HG03066 (cell line): ENCODE measurements around the gene CAMK1D.
"Not testable (repeated sequence)": the region's sequence is repeated elsewhere in the genome, so short reads cannot be mapped to it uniquely, and the experiment has no call there.

Experiments
- ATAC-seq: cut with Tn5 transposase; IDR thresholded peaks from one replicate; pipeline ENCODE4 v1.9.1; 2021; ENCODE audit warnings: low read depth; ENCODE audit not compliant: unreplicated experiment

The CAMK1D gene

GRCh38 chr10:12707461-12708185 lies 358.3 kb downstream of the CAMK1D start:
- no peak for ATAC-seq

- no peak for ATAC-seq
Observed at GRCh38 chr10:12709000-12709401, 359.7 kb downstream of the CAMK1D start.

- no peak for ATAC-seq
Observed at GRCh38 chr10:12709521-12709963, 360.2 kb downstream of the CAMK1D start.

GRCh38 chr10:12710157-12710556 lies 360.8 kb downstream of the CAMK1D start:
- no peak for ATAC-seq

GRCh38 chr10:12710594-12711349 lies 361.4 kb downstream of the CAMK1D start:
- no peak for ATAC-seq

- ATAC-seq, result no peak
Observed at GRCh38 chr10:12711350-12711708, 362.0 kb downstream of the CAMK1D start.

DNA sequence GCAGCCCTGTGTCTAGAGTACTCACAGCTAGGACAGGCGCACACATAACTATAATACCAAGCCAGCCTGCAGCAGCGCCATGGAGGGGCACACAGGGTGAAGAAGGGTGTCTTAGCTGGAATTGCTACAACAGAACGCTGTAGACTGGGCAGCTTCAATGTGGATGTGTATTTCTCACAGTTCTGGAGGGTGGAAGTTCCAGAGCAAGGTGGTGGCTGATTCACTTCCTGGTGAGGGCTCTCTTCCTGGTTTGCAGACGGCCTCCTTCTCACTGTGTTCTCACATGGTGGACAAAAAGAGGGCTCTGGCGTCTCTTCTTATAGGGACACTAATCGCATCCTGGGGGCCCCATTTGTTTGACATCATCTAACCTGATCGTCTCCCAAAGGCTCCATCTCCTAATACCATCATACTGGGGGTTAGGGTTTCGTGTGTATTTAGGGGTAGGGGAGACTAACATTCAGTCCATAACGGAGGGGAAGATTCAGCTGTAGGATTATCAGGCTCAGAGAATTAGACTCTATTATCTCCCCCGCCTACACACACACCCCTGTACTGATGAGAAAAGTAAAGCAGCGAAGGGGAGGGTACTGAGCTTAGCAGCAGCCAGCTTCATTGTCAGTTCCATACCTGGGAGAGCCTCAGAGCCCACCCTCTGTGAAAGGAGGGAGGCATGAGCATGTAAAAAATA lies 363.1 kb downstream of the CAMK1D start:
- ATAC-seq, result no peak

DNA sequence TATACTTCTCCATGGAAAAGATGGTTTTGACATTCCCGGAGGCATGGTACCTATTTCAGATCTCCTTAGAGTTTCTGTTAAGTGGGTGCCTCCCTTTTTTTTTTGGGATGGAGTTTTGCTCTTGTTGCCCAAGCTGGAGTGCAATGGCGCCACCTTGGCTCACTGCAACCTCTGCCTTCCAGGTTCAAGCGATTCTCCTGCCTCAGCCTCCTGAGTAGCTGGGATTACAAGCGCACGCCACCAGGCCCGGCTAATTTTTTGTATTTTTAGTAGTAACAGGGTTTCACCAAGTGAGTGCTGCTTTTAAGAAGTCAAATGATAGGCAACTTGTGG lies 363.6 kb downstream of the CAMK1D start:
- not testable (repeated sequence) for ATAC-seq

- ATAC-seq, result no peak
Observed at GRCh38 chr10:12716042-12716441, 366.7 kb downstream of the CAMK1D start.

DNA sequence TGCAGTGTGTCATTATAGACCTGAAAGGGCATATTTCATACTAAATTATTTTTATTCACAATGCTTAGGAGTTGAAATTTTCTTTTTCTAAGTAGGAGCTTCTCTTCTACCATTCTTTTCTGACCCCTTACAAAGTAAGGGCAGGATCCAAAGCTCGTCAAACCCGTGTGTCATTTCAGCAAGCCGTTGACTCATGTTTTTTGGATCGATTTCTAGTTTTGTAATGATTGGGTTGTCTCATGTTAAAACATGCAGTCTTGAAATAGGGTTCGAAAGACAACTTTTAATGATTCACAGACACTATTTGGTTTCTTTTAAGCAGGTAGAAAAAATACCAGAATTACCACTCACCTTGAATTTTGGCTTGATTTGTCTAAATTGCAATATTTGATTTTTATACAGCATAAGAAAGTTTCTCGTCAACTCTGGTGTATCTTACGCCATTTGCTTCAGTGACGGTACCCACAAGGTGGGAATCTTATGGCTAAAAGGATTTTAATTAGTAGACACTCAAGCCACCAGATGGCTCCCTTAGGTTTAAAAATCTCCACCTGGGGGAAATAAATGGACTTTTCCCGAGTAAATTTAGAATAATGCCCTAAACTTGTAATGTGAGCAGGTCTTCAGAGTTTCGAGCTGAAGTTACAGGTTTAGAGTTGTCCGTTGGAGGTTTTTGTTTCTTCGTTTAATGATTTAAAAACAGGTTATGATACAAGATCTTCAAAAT lies 368.8 kb downstream of the CAMK1D start:
- no peak for ATAC-seq

GRCh38 chr10:12719365-12719764 lies 370.0 kb downstream of the CAMK1D start:
- ATAC-seq, result no peak

DNA sequence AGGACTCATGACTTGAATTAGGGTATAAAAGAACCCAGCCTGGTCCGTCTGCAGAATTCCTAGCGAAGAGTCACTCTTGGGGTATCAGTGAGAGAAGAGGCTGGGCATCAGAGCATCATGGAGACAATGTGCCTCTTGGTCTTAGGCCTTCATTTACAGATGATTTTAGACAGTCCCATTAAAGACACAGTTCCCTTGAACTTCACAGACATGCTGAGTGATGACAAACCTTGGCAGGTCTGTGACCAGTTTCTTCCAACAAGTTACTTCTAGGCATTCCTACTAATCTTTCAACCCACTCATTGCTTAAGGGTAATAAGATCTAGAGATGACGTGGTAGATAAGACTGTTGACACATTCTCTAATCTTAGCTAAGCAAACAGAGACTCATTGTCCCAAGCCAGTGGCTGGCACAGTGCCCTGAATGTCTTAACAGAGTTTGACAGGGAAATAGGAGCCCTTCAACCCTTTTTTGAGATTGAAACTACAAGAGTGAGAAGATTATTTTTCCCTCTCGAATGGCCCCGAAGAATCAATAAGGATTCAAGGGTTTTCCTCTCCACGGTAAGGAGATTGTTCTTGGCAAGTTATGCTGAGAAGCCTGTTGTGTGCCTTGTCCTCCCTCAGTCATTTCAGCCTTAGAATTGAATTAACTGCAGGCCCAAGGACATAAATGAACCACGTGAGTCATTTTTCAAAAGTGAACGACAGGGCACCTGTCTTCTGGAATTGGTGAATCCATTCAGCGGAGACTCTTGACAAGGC lies 371.1 kb downstream of the CAMK1D start:
- no peak for ATAC-seq

GRCh38 chr10:12721334-12721733 lies 372.0 kb downstream of the CAMK1D start:
- ATAC-seq, result no peak

DNA sequence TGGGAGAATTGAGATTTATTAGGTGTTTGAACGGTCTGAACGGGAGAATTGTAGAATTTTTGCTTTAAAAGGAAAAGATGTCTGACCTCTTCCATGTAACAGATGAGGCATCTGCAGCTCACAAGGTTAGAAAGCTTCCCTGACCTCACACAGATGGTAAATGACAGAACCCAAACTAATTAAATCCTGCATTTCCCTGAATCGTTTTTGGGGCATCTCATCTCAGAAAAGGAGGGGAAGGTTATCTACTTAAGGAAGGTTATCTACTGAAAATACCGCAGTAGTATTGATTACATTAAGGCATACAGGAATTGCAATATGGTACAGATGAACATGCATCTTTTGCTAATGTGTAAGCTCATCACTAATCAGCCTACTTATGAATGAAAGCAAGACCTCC lies 373.9 kb downstream of the CAMK1D start:
- ATAC-seq, result no peak

- ATAC-seq, result no peak
Observed at GRCh38 chr10:12724807-12725579, 375.6 kb downstream of the CAMK1D start.

GRCh38 chr10:12725580-12725888 lies 376.2 kb downstream of the CAMK1D start:
- ATAC-seq, result not testable (repeated sequence)

DNA sequence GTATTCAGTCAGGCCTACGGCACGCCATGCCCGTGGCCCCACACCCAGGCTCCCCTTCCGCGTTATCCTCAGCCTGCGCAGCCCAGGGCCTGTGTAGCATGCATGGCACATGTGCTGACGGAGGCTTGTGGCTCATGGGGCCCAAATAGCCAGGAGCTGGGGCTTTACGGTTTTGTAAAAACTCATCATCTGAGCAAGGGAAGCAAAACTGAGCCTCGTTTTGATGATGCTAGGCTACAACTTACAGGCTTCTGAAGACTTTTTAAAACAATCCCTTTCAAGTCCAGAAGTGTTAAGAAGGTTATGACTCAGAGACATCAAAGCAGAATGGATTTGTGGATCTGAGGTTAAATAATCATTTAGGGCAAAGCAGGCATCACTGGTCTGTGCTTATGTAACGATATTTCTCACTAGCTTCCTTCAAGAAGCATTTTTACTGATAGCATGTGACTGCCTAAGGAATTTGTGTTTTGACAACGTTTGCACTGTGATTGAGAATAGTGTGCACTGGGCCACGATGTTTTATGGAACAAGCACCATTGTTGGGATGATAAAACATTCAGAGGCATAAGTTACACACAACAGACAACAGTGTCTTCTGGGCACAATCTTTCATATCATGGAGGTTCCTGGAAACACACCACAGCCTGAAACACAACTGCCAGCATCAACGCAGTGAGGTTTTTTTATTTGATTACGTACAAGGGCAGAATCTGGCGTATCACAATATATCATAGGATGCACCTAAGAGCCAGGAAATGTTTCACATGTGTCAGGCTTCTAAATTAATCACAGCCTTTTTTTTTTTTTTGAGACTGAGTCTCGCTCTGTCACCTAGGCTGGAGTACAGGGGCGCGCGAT lies 377.9 kb downstream of the CAMK1D start:
- ATAC-seq, result no peak

DNA sequence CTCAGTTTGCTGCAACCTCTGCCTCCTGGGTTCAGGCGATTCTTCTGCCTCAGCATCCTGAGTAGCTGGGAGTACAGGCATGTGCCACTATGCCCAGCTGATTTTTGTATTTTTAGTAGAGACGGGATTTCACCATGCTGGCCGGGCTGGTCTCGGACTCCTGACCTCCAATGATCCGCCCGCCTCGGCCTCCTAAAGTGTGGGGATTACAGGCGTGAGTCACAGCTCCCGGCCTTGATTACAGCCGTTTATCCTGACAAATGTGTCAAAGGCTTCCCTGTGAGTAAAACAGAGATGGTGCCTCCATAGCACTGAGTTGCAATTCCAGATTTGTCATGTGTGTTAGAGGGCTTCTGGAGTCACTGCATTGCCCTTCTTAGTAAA lies 378.5 kb downstream of the CAMK1D start:
- ATAC-seq, result no peak

- ATAC-seq, result no peak
Observed at GRCh38 chr10:12728494-12728893, 379.1 kb downstream of the CAMK1D start.
